ENCODE measurements around the gene PDE11A. TPM values are rescaled to one million over a fixed set of nuclear protein-coding genes. Genes with fewer than 3 reads are reported as not detected.

The PDE11A gene
- total RNA-seq, 1 donor = under 0.01 TPM

GRCh38 chr2:177882501-177882900 is 190.1 kb downstream of the PDE11A start:
- DNase-seq (ENCODE audit: low read depth) = no peak
- no peak overlapping the region for H3K4me3 ChIP-seq (ENCODE audit: low read depth, low read length)
- TF ChIP-seq CTCF (IDR thresholded peaks at IDR 0.05; ENCODE audit: insufficient read depth, low read depth, low read length) = no peak

GRCh38 chr2:177881921-177882320 is 190.7 kb downstream of the PDE11A start:
- no peak for DNase-seq (ENCODE audit: low read depth)
- no peak overlapping the region for H3K4me3 ChIP-seq (ENCODE audit: low read depth, low read length)
- TF ChIP-seq CTCF (IDR thresholded peaks at IDR 0.05; ENCODE audit: insufficient read depth, low read depth, low read length) = no peak

GRCh38 chr2:177881008-177881747 is 191.4 kb downstream of the PDE11A start:
- no peak overlapping the region for H3K4me3 ChIP-seq (ENCODE audit: low read depth, low read length)
- TF ChIP-seq CTCF (IDR thresholded peaks at IDR 0.05; ENCODE audit: insufficient read depth, low read depth, low read length) = no peak
- no peak for DNase-seq (ENCODE audit: low read depth)

GRCh38 chr2:177880285-177880684 is 192.3 kb downstream of the PDE11A start:
- no peak for DNase-seq (ENCODE audit: low read depth)
- TF ChIP-seq CTCF (IDR thresholded peaks at IDR 0.05; ENCODE audit: insufficient read depth, low read depth, low read length) = no peak
- H3K4me3 ChIP-seq (ENCODE audit: low read depth, low read length) = no peak overlapping the region

GRCh38 chr2:177876950-177877349 is 195.6 kb downstream of the PDE11A start:
- DNase-seq (ENCODE audit: low read depth) = no peak
- no peak for TF ChIP-seq CTCF (IDR thresholded peaks at IDR 0.05; ENCODE audit: insufficient read depth, low read depth, low read length)
- no peak overlapping the region for H3K4me3 ChIP-seq (ENCODE audit: low read depth, low read length)

- no peak for DNase-seq (ENCODE audit: low read depth)
- H3K4me3 ChIP-seq (ENCODE audit: low read depth, low read length) = no peak overlapping the region
- TF ChIP-seq CTCF (IDR thresholded peaks at IDR 0.05; ENCODE audit: insufficient read depth, low read depth, low read length) = no peak
Observed at GRCh38 chr2:177874686-177875085, 197.9 kb downstream of the PDE11A start.

GRCh38 chr2:177873915-177874314 is 198.7 kb downstream of the PDE11A start:
- TF ChIP-seq CTCF (IDR thresholded peaks at IDR 0.05; ENCODE audit: insufficient read depth, low read depth, low read length) = no peak
- no peak overlapping the region for H3K4me3 ChIP-seq (ENCODE audit: low read depth, low read length)
- DNase-seq (ENCODE audit: low read depth) = no peak
